Memory B cell (primary cell): ENCODE results near the gene EPHA6.
"Not testable (repeated sequence)": the region's sequence is repeated elsewhere in the genome, so short reads cannot be mapped to it uniquely, and the experiment has no call there.

Experiments
- ATAC-seq: fragments of 150-1000 bp; cut with Tn5 transposase; 2 replicates; pipeline ENCODE4 v1.10.0; 2021; ENCODE audit warnings: low read depth, mild to moderate bottlenecking, moderate library complexity
- DNase-seq, 2 donors: peaks; one replicate each; pipeline ENCODE4 v3.0.0; 2022; ENCODE audit warnings: low spot score in 2 of 2
- H3K27ac Mint-ChIP-seq: one replicate; pipeline ENCODE4 v1.8.0; 2022; ENCODE audit warnings: mild to moderate bottlenecking, moderate library complexity, mixed read lengths
- H3K27me3 Mint-ChIP-seq: one replicate; pipeline ENCODE4 v1.8.0; 2022; ENCODE audit warnings: mixed read lengths
- H3K36me3 Mint-ChIP-seq: one replicate; pipeline ENCODE4 v1.8.0; 2022; ENCODE audit warnings: mild to moderate bottlenecking, mixed read lengths
- H3K4me1 Mint-ChIP-seq: one replicate; pipeline ENCODE4 v1.8.0; 2022; ENCODE audit warnings: mixed read lengths
- H3K4me3 Mint-ChIP-seq: one replicate; pipeline ENCODE4 v1.8.0; 2022; ENCODE audit warnings: mild to moderate bottlenecking, moderate library complexity, mixed read lengths
- H3K9me3 Mint-ChIP-seq: one replicate; pipeline ENCODE4 v1.8.0; 2022; ENCODE audit warnings: mixed read lengths

Gene EPHA6

DNA sequence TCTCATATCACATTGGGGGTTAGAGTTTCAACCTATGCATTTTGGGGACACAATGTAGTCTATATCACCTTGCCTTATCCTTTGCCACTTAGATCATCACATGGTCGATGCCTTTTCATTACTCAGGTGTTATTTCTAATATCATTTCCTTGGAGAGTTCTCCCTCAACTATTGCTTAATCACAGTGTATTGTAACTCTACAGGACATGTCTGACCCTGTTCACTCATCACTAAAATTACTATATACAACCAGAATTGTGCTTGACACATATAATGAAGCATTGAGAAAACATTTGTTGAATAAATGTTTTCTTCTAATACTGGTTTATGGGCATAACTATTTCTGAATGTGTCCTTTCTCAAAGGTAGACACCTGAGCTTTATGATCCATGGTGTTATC, 207.4 kb downstream of the EPHA6 start:
- Mint-ChIP-seq H3K4me1 (no peaks in the 10 kb centered on the region), H3K4me3 (no peak overlapping the region), H3K36me3 (no peaks in the 10 kb centered on the region), H3K27ac (no peak overlapping the region), H3K9me3 (peaks cover 4% of the 10 kb centered on the region), H3K27me3 (no peaks in the 10 kb centered on the region)
- DNase-seq = no peak
- no peak for ATAC-seq

DNA sequence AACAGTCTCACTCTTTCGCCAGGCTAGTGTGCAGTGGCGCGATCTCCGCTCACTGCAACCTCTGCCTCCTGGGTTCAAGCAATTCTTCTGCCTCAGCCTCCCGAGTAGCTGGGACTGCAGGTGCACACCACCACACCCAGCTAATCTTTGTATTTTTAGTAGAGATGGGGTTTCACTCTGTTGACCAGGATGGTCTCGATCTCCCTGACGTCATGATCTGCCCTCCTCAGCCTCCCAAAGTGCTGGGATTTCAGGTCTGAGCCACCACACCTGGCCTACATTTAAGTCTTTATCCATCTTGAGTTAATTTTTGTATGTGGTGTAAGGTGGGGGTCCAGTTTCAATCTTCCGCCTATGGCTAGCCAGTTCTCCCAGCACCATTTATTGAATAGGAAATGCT, 211.2 kb downstream of the EPHA6 start:
- not testable (repeated sequence) for ATAC-seq, DNase-seq, H3K27me3 Mint-ChIP-seq, H3K4me1 Mint-ChIP-seq, H3K4me3 Mint-ChIP-seq, H3K27ac Mint-ChIP-seq, H3K9me3 Mint-ChIP-seq, H3K36me3 Mint-ChIP-seq

DNA sequence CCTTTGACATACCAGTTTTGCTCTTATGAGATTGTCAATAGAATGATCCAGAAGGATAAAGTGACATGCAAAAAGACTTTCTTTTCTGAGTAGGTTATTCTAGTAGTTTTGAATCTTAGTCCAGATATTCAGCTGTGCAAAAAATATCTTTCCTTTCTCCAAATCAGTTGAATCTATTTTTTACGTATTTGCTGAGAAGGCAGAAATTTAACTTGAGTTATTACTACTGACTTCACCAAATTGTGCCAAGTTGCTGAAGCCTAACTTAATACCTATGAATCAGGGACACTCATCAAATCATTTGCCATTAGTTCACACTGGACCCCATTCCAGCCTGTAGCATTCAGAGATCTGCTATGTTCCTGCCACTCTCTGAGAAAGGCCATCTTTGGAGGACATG, 215.6 kb downstream of the EPHA6 start:
- DNase-seq (no peak), ATAC-seq (no peak)
- no peak overlapping the region for H3K27ac Mint-ChIP-seq
- no peaks in the 10 kb centered on the region for H3K9me3 Mint-ChIP-seq
- H3K4me1 Mint-ChIP-seq = no peaks in the 10 kb centered on the region
- H3K27me3 Mint-ChIP-seq = no peaks in the 10 kb centered on the region
- H3K36me3 Mint-ChIP-seq = no peaks in the 10 kb centered on the region
- no peak overlapping the region for H3K4me3 Mint-ChIP-seq

DNA sequence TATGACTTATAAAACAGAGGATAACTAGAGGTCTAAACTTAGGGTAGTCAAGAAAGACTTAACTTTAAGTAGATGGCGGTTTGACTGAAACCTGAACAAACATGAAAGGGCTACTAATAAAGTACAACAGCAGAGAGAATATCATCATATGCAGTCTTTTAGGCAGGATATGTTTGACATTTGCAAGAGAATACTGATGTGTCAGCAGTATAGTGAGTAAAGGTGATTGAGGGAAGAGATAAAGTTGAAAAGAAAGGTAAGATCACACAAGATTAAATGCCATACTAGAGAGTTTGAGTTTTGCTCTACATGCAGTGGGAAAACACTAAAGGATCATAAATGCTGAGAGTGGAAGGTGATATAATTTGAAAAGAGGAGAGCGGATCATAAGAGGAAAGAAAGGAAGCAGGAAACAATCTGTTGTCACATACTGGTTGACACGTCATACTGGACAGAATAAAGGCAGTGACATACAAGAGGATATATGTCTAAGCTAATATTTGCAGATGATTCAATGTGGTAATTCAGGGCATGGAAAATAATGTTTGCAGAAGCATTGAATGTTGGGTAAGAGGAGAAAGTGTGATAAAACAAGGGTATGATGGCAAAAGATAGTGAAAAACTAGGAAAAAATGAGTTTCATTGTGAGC, 223.0 kb downstream of the EPHA6 start:
- Mint-ChIP-seq H3K27me3 (no peaks in the 10 kb centered on the region), H3K9me3 (no peaks in the 10 kb centered on the region), H3K4me3 (no peak overlapping the region), H3K4me1 (no peaks in the 10 kb centered on the region), H3K27ac (no peak overlapping the region), H3K36me3 (no peaks in the 10 kb centered on the region)
- ATAC-seq = no peak
- no peak for DNase-seq

DNA sequence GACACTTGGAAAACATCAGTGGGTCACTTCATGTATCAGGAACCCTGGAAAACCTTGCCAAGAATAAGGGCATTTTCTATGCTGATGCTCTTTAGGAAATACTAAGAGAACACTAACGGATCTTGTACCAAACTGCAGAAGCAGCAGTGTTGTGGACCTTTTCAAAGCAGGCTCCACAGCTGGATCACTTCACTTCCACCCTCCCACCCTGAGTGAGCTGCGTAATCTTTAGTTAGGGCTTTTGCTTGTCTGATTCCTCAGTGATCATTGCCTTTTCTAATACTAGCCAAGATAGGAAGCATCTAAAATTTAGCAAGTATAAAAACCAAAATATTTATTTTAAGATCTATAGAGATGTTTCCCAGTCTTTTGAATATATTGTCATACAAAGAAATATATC, 229.0 kb downstream of the EPHA6 start:
- no peak overlapping the region for H3K4me3 Mint-ChIP-seq
- no peaks in the 10 kb centered on the region for H3K4me1 Mint-ChIP-seq
- DNase-seq (no peak), ATAC-seq (no peak)
- no peaks in the 10 kb centered on the region for H3K9me3 Mint-ChIP-seq
- H3K36me3 Mint-ChIP-seq = no peaks in the 10 kb centered on the region
- no peaks in the 10 kb centered on the region for H3K27me3 Mint-ChIP-seq
- no peak overlapping the region for H3K27ac Mint-ChIP-seq

DNA sequence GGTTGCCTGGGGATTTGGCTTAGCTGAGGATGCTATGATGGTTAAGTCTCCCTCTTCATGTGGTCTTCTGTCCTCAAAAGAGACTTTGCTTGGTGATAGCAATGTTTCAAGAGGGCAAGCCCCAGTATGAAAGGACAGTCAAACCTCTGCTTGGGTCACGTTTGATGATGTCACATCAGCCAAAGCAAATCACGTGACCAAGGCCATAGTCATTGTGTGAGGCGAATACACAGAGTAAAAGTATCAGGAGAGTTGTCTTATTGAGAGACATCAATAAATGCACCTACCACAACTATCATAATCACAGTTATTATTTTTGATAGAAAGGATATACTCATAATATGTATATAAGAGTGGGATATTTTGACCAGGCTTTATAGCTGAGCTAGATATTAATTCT, 243.0 kb downstream of the EPHA6 start:
- Mint-ChIP-seq H3K9me3 (peaks cover 11% of the 10 kb centered on the region), H3K27me3 (no peaks in the 10 kb centered on the region), H3K27ac (no peak overlapping the region), H3K36me3 (no peaks in the 10 kb centered on the region), H3K4me3 (no peak overlapping the region), H3K4me1 (no peaks in the 10 kb centered on the region)
- no peak for ATAC-seq
- DNase-seq = no peak

DNA sequence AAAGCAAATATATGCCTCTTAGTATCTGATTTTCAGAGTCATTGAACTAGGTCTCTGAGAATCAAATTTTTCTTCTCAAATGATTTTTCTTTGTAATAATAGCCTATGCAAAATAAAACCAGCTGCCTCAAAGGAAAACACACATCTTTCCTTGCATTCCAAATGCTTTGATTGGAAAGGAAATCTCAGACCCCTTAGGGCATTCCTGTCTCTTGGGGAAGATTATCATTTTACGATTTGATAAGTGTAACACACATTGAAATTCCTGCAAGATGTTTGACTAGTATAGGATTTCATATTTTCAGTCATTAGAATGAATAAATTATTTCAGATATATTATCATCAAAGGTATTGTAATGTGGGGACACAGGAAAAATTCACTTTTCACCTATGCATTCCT, 244.8 kb downstream of the EPHA6 start:
- no peak for ATAC-seq
- DNase-seq = no peak
- no peak overlapping the region for H3K27ac Mint-ChIP-seq
- no peaks in the 10 kb centered on the region for H3K27me3 Mint-ChIP-seq
- no peak overlapping the region for H3K4me3 Mint-ChIP-seq
- H3K36me3 Mint-ChIP-seq = no peaks in the 10 kb centered on the region
- H3K9me3 Mint-ChIP-seq = peaks cover 10% of the 10 kb centered on the region
- no peaks in the 10 kb centered on the region for H3K4me1 Mint-ChIP-seq

DNA sequence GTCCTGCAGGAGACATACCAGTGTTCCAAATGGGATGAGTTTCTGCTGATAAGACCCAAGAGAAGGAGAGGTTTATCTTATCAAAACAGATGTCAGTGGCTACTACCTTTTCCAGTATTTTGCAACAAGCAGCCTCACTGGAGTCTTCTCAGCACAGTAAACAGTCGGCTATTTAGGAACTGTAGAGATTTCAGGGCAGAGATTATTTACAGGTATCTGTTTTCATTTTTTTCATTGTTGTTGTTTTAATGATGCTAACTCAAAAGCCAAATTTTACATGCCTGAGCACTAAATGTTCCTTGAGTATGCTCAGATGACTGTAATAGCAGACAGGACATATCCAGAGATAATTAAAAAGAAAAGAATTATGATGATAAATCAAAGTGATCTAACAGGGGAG, 252.1 kb downstream of the EPHA6 start:
- Mint-ChIP-seq H3K36me3 (no peaks in the 10 kb centered on the region), H3K4me1 (no peaks in the 10 kb centered on the region), H3K4me3 (no peak overlapping the region), H3K27ac (no peak overlapping the region), H3K27me3 (no peaks in the 10 kb centered on the region), H3K9me3 (peaks cover 7% of the 10 kb centered on the region)
- ATAC-seq (no peak), DNase-seq (no peak)

DNA sequence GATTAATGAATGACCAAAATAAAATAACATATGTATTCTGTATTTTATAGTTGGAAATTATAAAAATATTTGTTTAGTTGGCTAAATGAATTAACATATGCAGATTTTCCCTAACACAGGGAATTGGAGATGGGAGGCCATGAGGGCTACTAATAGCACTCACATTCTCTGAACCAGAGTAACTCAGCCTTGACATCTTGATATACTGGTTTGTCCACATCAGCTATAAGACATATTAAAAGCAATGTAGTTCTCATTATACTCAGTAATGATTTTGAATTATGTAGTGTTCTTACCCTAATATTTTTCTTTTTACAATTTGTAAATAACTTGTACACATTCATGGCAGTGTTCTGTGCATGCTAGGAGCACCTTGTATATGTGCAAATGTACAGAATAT, 255.9 kb downstream of the EPHA6 start:
- Mint-ChIP-seq H3K27me3 (no peaks in the 10 kb centered on the region), H3K36me3 (no peaks in the 10 kb centered on the region), H3K9me3 (peaks cover 4% of the 10 kb centered on the region), H3K4me1 (no peaks in the 10 kb centered on the region), H3K4me3 (no peak overlapping the region), H3K27ac (no peak overlapping the region)
- no peak for DNase-seq
- ATAC-seq = no peak

DNA sequence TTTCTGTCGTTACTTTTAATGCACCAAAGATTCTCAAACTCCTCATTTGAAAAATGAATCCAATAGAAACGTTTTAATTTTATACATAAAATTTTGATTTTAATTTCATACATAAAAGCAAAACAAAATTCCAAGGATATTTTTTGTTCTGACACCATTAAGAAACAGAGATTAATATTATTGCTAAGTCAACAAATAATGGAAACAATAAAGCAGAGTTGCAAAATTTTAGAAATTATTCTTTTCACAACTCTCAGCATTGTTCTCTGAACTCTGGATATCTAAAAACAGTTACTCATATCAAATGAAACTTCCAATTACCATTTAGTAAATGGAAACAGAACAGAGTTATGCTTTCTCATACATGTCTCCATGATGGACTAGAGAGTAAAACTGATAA, 260.2 kb downstream of the EPHA6 start:
- Mint-ChIP-seq H3K27ac (no peak overlapping the region), H3K9me3 (peaks cover 1% of the 10 kb centered on the region), H3K4me1 (no peaks in the 10 kb centered on the region), H3K4me3 (no peak overlapping the region), H3K36me3 (no peaks in the 10 kb centered on the region), H3K27me3 (no peaks in the 10 kb centered on the region)
- no peak for DNase-seq
- no peak for ATAC-seq

DNA sequence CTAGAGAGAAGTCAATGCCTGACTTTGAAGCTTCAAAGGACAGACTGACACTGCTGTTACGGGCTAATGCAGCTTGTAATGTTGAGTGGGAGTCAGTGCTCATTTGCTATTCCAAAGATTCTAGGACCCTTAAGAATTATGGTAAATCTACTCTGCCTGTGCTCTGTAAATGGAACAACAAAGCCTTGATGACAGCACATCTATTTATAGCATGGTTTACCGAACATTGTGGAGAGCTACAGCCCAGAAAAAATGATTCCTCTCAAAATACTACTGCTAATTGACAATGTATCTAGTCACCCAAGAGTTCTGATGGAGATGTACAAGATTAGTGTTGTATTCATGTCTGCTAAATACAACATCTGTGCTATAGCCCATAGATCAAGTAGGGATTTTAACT, 262.3 kb downstream of the EPHA6 start:
- H3K27ac Mint-ChIP-seq = no peak overlapping the region
- H3K9me3 Mint-ChIP-seq = peaks cover 1% of the 10 kb centered on the region
- H3K4me1 Mint-ChIP-seq = no peaks in the 10 kb centered on the region

DNA sequence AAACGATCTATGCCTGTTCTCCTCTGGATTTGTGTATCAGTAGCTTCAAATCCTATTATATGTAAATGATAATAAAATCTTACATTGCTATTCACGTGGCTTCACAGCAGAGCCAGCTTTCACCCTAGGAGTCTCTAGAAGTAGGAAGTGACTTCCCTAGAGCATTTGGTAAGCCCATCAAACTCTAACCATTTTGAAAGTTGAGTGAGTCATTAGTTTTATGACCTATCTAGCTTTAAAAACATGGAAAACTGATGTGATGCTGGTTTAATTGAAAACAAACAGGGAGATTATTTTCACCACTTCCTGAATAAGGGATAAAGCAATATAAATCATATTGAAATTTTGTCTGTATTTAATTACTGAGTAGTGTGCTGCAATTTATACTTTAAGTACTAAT, 275.2 kb downstream of the EPHA6 start:
- no peak for ATAC-seq
- no peaks in the 10 kb centered on the region for H3K36me3 Mint-ChIP-seq
- no peak overlapping the region for H3K27ac Mint-ChIP-seq
- H3K27me3 Mint-ChIP-seq = no peaks in the 10 kb centered on the region
- H3K4me3 Mint-ChIP-seq = no peak overlapping the region
- peaks cover 6% of the 10 kb centered on the region for H3K9me3 Mint-ChIP-seq
- no peaks in the 10 kb centered on the region for H3K4me1 Mint-ChIP-seq
- no peak for DNase-seq

More for the DNA sequence above, 262.3 kb downstream of the EPHA6 start:
- H3K4me3 Mint-ChIP-seq = no peak overlapping the region
- ATAC-seq (no peak), DNase-seq (no peak)
- no peaks in the 10 kb centered on the region for H3K36me3 Mint-ChIP-seq
- H3K27me3 Mint-ChIP-seq = no peaks in the 10 kb centered on the region

DNA sequence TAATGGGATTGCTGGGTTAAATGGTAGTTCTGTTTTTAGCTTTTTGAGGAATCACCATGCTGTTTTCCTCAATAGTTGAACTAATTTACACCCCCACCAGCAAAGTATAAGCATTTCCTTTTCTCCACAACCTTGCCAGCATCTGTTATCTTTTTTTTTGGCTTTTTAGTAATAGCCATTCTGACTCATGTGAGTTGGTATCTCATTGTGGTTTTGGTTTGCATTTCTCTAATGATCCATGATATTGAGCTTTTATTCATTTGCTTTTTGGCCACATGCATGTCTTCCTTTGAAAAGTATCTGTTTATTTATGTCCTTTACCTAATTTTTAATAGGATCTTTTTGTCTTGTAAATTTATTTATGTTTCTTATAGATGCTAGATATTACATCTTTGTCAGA, 288.2 kb downstream of the EPHA6 start:
- no peak for DNase-seq
- ATAC-seq = no peak

DNA sequence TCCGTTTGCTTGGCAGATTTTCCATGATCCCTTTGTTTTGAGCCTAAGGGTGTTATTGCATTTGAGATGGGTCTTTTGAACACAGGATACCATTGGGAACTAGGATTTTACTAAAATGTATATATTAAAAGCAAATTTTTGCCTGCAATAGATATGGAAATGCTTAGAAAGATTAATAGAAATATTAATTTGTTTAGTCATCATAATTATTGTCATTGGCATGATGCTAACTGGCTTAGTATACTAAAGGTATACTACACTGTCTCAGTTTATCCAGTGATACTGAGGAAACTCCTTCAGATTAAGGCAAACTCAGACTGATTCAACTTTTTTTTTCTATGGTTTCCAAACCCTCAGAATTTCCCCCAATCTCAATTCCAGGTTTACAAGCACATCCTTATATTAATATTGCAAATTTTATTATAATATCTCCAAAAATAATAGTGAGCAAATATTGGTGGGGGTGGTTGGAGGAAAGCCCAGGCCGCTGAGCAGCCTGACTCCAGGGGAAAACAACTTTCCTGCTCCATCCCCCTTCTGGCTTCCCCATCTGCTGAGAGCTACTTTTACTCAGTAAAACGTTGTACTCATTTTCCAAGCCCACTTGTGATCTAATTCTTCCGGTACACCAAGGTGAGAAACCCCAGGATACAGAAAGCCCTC, 291.7 kb downstream of the EPHA6 start:
- DNase-seq (no peak), ATAC-seq (no peak)
- Mint-ChIP-seq H3K36me3 (no peaks in the 10 kb centered on the region), H3K9me3 (peaks cover 6% of the 10 kb centered on the region), H3K4me1 (no peaks in the 10 kb centered on the region), H3K27ac (no peak overlapping the region), H3K4me3 (no peak overlapping the region), H3K27me3 (no peaks in the 10 kb centered on the region)

More for the DNA sequence above, 288.2 kb downstream of the EPHA6 start:
- Mint-ChIP-seq H3K27me3 (no peaks in the 10 kb centered on the region), H3K36me3 (no peaks in the 10 kb centered on the region), H3K27ac (no peak overlapping the region), H3K9me3 (peaks cover 6% of the 10 kb centered on the region), H3K4me3 (no peak overlapping the region), H3K4me1 (no peaks in the 10 kb centered on the region)

DNA sequence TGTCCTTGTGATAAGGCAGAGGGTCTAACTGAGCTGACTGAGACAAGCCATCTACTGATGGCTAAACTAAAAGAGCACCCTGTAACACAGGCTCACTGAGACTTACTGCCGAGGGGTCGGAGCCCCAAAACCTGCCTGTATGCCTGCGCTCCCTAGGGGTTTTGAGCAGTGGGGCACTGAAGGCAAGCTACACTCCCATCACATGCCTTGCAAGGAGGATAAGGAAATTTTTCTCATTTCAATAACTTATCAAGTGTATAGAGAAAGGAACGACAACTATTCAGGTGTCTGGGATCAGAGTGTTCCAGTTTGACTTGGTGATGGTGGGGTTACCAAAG, 292.2 kb downstream of the EPHA6 start:
- DNase-seq (no peak), ATAC-seq (no peak)
- Mint-ChIP-seq H3K27ac (no peak overlapping the region), H3K27me3 (no peaks in the 10 kb centered on the region), H3K4me3 (no peak overlapping the region), H3K4me1 (no peaks in the 10 kb centered on the region), H3K9me3 (peaks cover 6% of the 10 kb centered on the region), H3K36me3 (no peaks in the 10 kb centered on the region)
